Left lung (tissue), 10 donors: ENCODE data around the gene B3GNT3. TPM values are rescaled to one million over a fixed set of nuclear protein-coding genes. Genes with fewer than 3 reads are reported as not detected.
A peak's percentile ranks its signal among the peaks of the same experiment; 100 is the strongest.

Source experiments
- ATAC-seq: fragments of 200-7000 bp; cut with Tn5 transposase; one replicate; pipeline ENCODE4 v1.9.1; 2020; ENCODE audit warnings: moderate library complexity
- DNase-seq, 4 donors: peaks; one replicate each; pipeline ENCODE4 v3.0.0-alpha.2; 2013 to 2020
- H3K27ac ChIP-seq, 2 donors: fragments of 200-600 bp; sonication (generic) in 1 of 2; one replicate each; pipeline versions ENCODE4 v1.5.0 to v1.8.0; 2020 to 2021
- H3K27me3 ChIP-seq, 2 donors: fragments of 200-600 bp; sonication (generic) in 1 of 2; one replicate each; pipeline versions ENCODE4 v1.5.0 to v1.8.0; 2020 to 2021
- H3K36me3 ChIP-seq, 2 donors: fragments of 200-600 bp; sonication (generic) in 1 of 2; one replicate each; pipeline versions ENCODE4 v1.5.0 to v1.8.0; 2020 to 2021
- H3K4me1 ChIP-seq, 2 donors: fragments of 200-600 bp; one replicate each; pipeline ENCODE4 v1.8.0; 2021
- H3K4me3 ChIP-seq, 2 donors: fragments of 200-600 bp; sonication (generic) in 1 of 2; one replicate each; pipeline versions ENCODE4 v1.5.0 to v1.8.0; 2020 to 2021; ENCODE audit warnings: mild to moderate bottlenecking in 1 of 2
- H3K9me3 ChIP-seq, 2 donors: fragments of 200-600 bp; sonication (generic) in 1 of 2; one replicate each; pipeline versions ENCODE4 v1.5.0 to v1.8.0; 2020 to 2021
- intact Hi-C, 2 donors: fragments of 100-400 bp; cut with DNase I; formaldehyde crosslinking; loops; one replicate each; pipeline versions ENCODE4 v1.11.2 to v1.14.2; 2022
- polyA plus RNA-seq, 6 donors: library from polyadenylated mRNA; unstranded; fragments of 120-200 nt; gene quantifications; one replicate each; pipeline ENCODE4 v1.2.1, GENCODE V29; 2013; ENCODE audit not compliant: insufficient read length in 6 of 6
- total RNA-seq, 2 donors: library from RNA; stranded (reverse); fragmentation: NEBNext Ultra II Directional; extraction: Animal tissue kit (Norgen Biotek cat#: 25700); gene quantifications; one replicate each; pipeline ENCODE4 v1.2.1, GENCODE V29; 2021
- TF ChIP-seq, protein P1 (sequence below), 2 donors: fragments of 200-600 bp; sonication (generic) in 1 of 2; IDR thresholded peaks; one replicate each; pipeline versions ENCODE4 v1.5.0 to v1.8.0; 2021; ENCODE audit warnings: antibody characterized with exemption in 2 of 2
- donor health status: DM: no; HTN: yes; CAD: no.
- donor health status: DM: no; HTN: no; CAD: no.

Gene B3GNT3
- total and polyA plus RNA-seq, 8 donors: 0.12 to 5.2 (median 1.1) TPM; not detected in 4

DNA sequence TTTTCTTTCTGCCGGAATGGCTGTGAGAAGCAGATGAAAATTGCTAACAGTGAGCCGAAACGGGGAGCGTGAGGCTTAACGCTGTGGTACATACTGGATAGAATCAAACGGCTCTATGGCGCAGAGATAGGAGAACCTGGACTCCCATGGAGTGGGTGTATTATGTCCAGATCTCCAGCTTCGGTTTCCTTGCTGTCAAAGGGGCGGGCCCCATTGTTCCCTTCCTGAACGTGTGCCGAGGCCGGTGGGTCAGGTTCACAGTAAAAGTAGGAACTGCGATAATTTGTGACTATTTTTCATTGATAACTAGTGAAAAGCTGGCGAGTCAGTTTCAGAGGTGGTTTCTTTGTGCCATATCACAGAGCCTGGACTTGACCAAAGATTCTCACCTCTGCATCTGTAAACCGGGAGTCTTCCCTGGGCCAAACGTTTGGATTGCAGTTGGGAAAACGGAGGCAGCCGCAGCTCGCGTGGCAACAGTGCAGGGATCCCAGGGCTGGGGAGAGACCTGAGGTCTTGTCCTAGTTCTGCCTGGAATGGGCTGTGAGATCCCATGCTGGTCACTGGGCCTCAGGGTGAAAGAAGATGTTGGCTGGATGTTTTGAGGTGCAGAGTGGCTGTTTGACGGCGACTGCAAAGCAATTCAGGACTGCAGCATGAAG, 65.5 kb downstream of the B3GNT3 start:
- Histone ChIP-seq H3K27ac (peak overlapping the region; percentile 71 to 86), H3K36me3 (peaks cover 9 to 42% of the 10 kb centered on the region in 2 donors), H3K9me3 (no peaks in the 10 kb centered on the region), H3K4me3 (peak overlapping the region; percentile 98 to 100), H3K27me3 (no peaks in the 10 kb centered on the region), H3K4me1 (peaks cover 11 to 49% of the 10 kb centered on the region in 2 donors)
- TF ChIP-seq, protein P1, sequence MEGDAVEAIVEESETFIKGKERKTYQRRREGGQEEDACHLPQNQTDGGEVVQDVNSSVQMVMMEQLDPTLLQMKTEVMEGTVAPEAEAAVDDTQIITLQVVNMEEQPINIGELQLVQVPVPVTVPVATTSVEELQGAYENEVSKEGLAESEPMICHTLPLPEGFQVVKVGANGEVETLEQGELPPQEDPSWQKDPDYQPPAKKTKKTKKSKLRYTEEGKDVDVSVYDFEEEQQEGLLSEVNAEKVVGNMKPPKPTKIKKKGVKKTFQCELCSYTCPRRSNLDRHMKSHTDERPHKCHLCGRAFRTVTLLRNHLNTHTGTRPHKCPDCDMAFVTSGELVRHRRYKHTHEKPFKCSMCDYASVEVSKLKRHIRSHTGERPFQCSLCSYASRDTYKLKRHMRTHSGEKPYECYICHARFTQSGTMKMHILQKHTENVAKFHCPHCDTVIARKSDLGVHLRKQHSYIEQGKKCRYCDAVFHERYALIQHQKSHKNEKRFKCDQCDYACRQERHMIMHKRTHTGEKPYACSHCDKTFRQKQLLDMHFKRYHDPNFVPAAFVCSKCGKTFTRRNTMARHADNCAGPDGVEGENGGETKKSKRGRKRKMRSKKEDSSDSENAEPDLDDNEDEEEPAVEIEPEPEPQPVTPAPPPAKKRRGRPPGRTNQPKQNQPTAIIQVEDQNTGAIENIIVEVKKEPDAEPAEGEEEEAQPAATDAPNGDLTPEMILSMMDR (IDR thresholded peaks at IDR 0.05): no peak
- ATAC-seq: no peak
- intact Hi-C loops: loop anchor here in 1 of 2 donors (10.0 kb wide), 2 partner anchors 64 to 134 kb away; no protein-coding TSS in a partner anchor
- no peak for DNase-seq

DNA sequence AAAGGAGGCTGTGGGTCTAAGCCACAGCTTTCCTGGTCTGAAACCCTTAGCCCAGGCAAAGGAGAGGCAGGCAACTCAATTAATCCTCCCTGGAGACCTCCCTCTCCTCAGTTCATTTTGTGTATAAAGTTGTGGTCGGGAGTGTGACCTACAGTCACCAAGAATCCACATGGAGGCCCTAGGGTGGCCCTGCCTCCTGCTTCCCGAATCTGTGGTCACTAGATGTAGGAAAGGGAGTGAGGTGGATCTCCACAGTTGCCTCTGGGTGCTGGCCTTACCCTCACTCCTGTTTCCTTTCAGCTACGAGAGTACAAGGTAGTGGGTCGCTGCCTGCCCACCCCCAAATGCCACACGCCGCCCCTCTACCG, 66.0 kb downstream of the B3GNT3 start:
- TF ChIP-seq, protein P1 (IDR thresholded peaks at IDR 0.05): no peak
- Histone ChIP-seq H3K4me1 (peaks cover 11 to 47% of the 10 kb centered on the region in 2 donors), H3K27ac (peak overlapping the region in 1 of 2 donors; percentile 86), H3K4me3 (peak overlapping the region; percentile 98 to 100), H3K36me3 (peaks cover 9 to 44% of the 10 kb centered on the region in 2 donors), H3K27me3 (no peaks in the 10 kb centered on the region), H3K9me3 (no peaks in the 10 kb centered on the region)
- ATAC-seq (no peak), DNase-seq (no peak)
- intact Hi-C loops: loop anchor here in 1 of 2 donors (10.0 kb wide), 2 partner anchors 64 to 134 kb away; no protein-coding TSS in a partner anchor

DNA sequence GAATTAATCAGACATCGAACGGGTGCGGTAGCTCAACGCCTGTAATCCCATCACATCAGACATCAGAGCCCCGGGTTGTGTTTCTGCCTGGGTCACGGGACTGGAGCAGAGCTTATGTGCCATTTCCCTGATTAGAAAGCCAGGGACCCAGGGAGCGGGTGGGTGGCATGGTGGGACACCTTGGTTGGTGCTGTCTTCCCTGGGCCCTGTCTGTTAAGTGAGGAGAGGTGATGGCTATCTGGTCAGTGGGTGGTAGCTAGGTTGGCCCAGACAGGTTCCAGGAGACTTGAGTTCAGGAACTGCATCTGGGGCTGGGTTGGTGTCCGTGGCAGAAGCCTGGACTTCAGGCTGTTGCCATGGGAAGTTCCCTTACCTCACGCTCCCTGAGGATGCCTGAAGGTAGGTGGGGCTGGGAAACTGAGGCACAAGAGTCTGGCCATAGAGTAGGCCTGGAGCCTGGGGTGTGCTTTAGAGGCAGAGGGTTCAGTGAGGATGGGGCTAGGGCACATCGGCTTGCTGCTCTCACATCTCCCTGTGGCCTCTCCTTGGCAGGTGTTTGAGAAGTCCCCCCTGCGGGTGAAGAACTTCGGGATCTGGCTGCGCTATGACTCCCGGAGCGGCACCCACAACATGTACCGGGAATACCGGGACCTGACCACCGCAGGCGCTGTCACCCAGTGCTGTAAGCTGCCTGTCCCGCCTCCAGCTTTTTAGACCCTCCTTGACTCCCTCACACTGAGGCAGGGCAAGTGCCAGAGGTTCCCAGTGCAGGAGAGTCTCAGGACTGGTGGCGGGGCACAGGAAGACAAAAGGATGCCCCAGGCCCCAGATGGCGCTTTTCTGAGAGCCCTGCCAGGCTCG, 66.8 kb downstream of the B3GNT3 start:
- Histone ChIP-seq H3K4me3 (peak overlapping the region in 1 of 2 donors; percentile 100), H3K9me3 (no peaks in the 10 kb centered on the region), H3K36me3 (peaks cover 9 to 44% of the 10 kb centered on the region in 2 donors), H3K27me3 (no peaks in the 10 kb centered on the region), H3K27ac (no peak overlapping the region), H3K4me1 (peaks cover 11 to 47% of the 10 kb centered on the region in 2 donors)
- DNase-seq (no peak), ATAC-seq (no peak)
- intact Hi-C loops: loop anchor here in 1 of 2 donors (10.0 kb wide), 2 partner anchors 63 to 133 kb away; no protein-coding TSS in a partner anchor
- TF ChIP-seq, protein P1 (IDR thresholded peaks at IDR 0.05): no peak

DNA sequence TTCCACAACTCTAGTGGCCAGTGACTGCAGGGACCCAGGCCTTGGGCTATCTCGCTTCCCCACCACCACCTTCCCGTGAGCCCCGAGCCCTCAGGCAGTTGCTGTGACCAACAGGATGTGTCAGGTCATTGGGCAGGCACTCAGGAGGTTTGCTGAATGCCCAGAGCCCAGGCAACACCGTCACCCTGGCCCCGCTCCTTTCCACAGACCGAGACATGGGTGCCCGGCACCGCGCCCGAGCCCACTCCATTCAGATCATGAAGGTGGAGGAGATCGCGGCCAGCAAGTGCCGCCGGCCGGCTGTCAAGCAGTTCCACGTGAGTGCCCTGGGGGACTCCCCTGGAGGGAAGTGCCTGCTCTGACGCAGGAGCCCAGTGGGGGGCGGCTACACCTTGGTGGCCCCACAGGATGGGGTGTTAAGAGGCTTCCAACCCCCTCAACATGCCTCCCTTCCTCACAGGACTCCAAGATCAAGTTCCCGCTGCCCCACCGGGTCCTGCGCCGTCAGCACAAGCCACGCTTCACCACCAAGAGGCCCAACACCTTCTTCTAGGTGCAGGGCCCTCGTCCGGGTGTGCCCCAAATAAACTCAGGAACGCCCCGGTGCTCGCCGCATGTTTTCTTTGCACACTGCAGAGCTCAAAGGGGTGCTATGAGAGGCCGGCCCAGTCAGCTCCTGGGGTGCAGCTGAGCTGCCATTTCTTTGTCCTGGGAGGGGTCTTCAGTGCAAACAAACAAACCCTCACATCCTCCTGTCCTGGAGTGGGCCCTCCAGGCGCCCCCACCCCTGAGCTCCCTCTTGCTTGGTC, 68.0 kb downstream of the B3GNT3 start:
- intact Hi-C loops: loop anchor here in 1 of 2 donors (10.0 kb wide), 2 partner anchors 62 to 132 kb away; no protein-coding TSS in a partner anchor
- peaks cover 11 to 47% of the 10 kb centered on the region in 2 donors for H3K4me1 ChIP-seq
- TF ChIP-seq, protein P1 (IDR thresholded peaks at IDR 0.05): no peak
- peak overlapping the region in 1 of 2 donors; percentile 13 for H3K27ac ChIP-seq
- no peaks in the 10 kb centered on the region for H3K27me3 ChIP-seq
- no peak overlapping the region for H3K4me3 ChIP-seq
- no peak for DNase-seq
- no peak for ATAC-seq
- H3K9me3 ChIP-seq: no peaks in the 10 kb centered on the region
- H3K36me3 ChIP-seq: peaks cover 9 to 44% of the 10 kb centered on the region in 2 donors

Other genes starting within 250 kb of the B3GNT3 start
- gene COLGALT1, start 239.5 kb upstream of the B3GNT3 start, total RNA-seq: 100 to 1,000 TPM; 107 to 170 TPM
- 10 to 100 TPM; 57.0 to 71.2 (median 62.4) TPM for gene COLGALT1, start 239.5 kb upstream of the B3GNT3 start, polyA plus RNA-seq
- under 1 TPM; 0.15 to 0.37 TPM for gene UNC13A, start 106.8 kb upstream of the B3GNT3 start, total RNA-seq
- gene UNC13A, start 106.8 kb upstream of the B3GNT3 start, polyA plus RNA-seq: under 1 TPM; 0.47 to 0.98 (median 0.64) TPM
- 10 to 100 TPM; 65.1 to 82.2 TPM for gene MAP1S, start 75.7 kb upstream of the B3GNT3 start, total RNA-seq
- gene MAP1S, start 75.7 kb upstream of the B3GNT3 start, polyA plus RNA-seq: 10 to 100 TPM; 28.3 to 37.0 (median 31.5) TPM
- 10 to 100 TPM in 1 of 2 donors, 1 to 10 TPM in 1; 3.0 to 12.7 TPM for gene FCHO1, start 43.7 kb upstream of the B3GNT3 start, total RNA-seq
- 1 to 10 TPM in 4 of 6 donors, under 1 TPM in 2; 0.54 to 1.7 (median 1.2) TPM for gene FCHO1, start 43.7 kb upstream of the B3GNT3 start, polyA plus RNA-seq
- gene INSL3, start 26.4 kb downstream of the B3GNT3 start, total RNA-seq: under 1 TPM in 1 of 2 donors, not detected in 1; 0.76 TPM
- gene INSL3, start 26.4 kb downstream of the B3GNT3 start, polyA plus RNA-seq: under 1 TPM in 1 of 6 donors, not detected in 5; 0.21 TPM
- 10 to 100 TPM in 1 of 2 donors, 1 to 10 TPM in 1; 7.9 to 35.9 TPM for gene JAK3, start 52.8 kb downstream of the B3GNT3 start, total RNA-seq
- gene JAK3, start 52.8 kb downstream of the B3GNT3 start, polyA plus RNA-seq: 1 to 10 TPM; 2.3 to 3.9 (median 2.8) TPM
- gene RPL18A, start 64.8 kb downstream of the B3GNT3 start, total RNA-seq: 1,000 to 10,000 TPM; 1,438 to 1,592 TPM
- 1,000 to 10,000 TPM; 1,124 to 1,497 (median 1,287) TPM for gene RPL18A, start 64.8 kb downstream of the B3GNT3 start, polyA plus RNA-seq
- under 1 TPM in 1 of 2 donors, not detected in 1; 0.55 TPM for gene SLC5A5, start 76.8 kb downstream of the B3GNT3 start, total RNA-seq
- under 1 TPM; 0.06 to 0.13 (median 0.08) TPM for gene SLC5A5, start 76.8 kb downstream of the B3GNT3 start, polyA plus RNA-seq
- 10 to 100 TPM; 60.5 to 75.7 TPM for gene CCDC124, start 137.9 kb downstream of the B3GNT3 start, total RNA-seq
- 10 to 100 TPM; 42.0 to 63.8 (median 53.1) TPM for gene CCDC124, start 137.9 kb downstream of the B3GNT3 start, polyA plus RNA-seq
- gene KCNN1, start 172.0 kb downstream of the B3GNT3 start, total RNA-seq: under 1 TPM; 0.06 to 0.10 TPM
- gene KCNN1, start 172.0 kb downstream of the B3GNT3 start, polyA plus RNA-seq: 1 to 10 TPM; 1.9 to 2.8 (median 2.2) TPM
- 10 to 100 TPM; 23.3 to 37.8 TPM for gene ARRDC2, start 213.0 kb downstream of the B3GNT3 start, total RNA-seq
- 10 to 100 TPM in 3 of 6 donors, 1 to 10 TPM in 3; 7.4 to 12.1 (median 9.9) TPM for gene ARRDC2, start 213.0 kb downstream of the B3GNT3 start, polyA plus RNA-seq